ENCODE measurements around the gene SPHK2. TPM values are rescaled to one million over a fixed set of nuclear protein-coding genes. Genes with fewer than 3 reads are reported as not detected.
"Not testable (repeated sequence)": the region's sequence is repeated elsewhere in the genome, so short reads cannot be mapped to it uniquely, and the experiment has no call there.

SPHK2 gene
- total RNA-seq, 1 donor from 2014 or later: 146 TPM

DNA sequence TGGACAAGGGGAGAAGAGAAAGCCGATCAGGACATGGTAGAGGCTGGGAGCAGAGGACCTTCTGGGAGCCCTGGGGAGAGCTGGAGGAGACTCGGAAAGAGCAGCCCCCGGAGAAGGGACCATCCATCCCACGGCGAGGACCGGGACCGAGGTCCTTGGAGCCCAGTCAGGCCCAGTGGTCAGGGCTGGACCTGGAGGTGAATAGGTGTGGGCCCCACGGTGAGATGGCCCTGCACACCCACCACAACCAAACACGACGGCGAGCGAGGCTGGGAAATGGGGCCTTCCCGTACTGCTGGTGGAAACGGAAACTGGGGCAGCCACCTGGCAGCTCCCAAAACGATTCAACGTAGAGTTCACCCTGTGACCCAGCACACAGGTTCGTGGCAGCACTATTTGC is 57.2 kb downstream of the SPHK2 start:
- H3K36me3 Mint-ChIP-seq (ENCODE audit: unreplicated experiment): no peaks in the 10 kb centered on the region

DNA sequence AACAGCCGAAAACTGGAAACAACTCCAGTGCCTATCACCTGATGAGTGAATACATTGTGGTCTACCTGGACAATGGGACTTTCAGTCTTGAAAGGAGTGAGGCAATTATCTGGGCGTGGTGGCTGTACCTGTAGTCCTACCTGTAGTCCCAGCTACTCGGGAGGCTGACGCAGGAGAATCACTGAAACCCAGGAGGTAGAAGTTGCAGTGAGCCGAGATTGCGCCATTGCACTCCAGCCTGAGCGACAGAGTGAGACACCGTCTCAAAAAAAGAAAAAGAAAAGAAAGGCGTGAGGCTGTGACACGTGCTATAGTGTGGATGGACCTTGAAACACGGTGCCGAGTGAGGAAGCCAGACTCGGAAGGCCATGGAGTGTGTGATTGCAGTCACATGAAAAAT is 57.6 kb downstream of the SPHK2 start:
- DNase-seq: no peak
- Mint-ChIP-seq H3K9me3 (ENCODE audit: unreplicated experiment) (no peaks in the 10 kb centered on the region), H3K4me3 (ENCODE audit: unreplicated experiment) (no peak overlapping the region), H3K4me1 (ENCODE audit: low read depth, unreplicated experiment) (peaks cover 4% of the 10 kb centered on the region), H3K36me3 (ENCODE audit: unreplicated experiment) (no peaks in the 10 kb centered on the region), H3K27me3 (ENCODE audit: unreplicated experiment) (peaks cover 1% of the 10 kb centered on the region), H3K27ac (ENCODE audit: unreplicated experiment) (no peak overlapping the region)
- TF ChIP-seq, protein P1, sequence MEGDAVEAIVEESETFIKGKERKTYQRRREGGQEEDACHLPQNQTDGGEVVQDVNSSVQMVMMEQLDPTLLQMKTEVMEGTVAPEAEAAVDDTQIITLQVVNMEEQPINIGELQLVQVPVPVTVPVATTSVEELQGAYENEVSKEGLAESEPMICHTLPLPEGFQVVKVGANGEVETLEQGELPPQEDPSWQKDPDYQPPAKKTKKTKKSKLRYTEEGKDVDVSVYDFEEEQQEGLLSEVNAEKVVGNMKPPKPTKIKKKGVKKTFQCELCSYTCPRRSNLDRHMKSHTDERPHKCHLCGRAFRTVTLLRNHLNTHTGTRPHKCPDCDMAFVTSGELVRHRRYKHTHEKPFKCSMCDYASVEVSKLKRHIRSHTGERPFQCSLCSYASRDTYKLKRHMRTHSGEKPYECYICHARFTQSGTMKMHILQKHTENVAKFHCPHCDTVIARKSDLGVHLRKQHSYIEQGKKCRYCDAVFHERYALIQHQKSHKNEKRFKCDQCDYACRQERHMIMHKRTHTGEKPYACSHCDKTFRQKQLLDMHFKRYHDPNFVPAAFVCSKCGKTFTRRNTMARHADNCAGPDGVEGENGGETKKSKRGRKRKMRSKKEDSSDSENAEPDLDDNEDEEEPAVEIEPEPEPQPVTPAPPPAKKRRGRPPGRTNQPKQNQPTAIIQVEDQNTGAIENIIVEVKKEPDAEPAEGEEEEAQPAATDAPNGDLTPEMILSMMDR (IDR thresholded peaks at IDR 0.05; ENCODE audit: partially characterized antibody, unreplicated experiment): no peak

More for the DNA sequence above, 57.2 kb downstream of the SPHK2 start:
- no peak overlapping the region for H3K4me3 Mint-ChIP-seq (ENCODE audit: unreplicated experiment)
- H3K27me3 Mint-ChIP-seq (ENCODE audit: unreplicated experiment): peaks cover 1% of the 10 kb centered on the region
- H3K9me3 Mint-ChIP-seq (ENCODE audit: unreplicated experiment): no peaks in the 10 kb centered on the region
- peaks cover 4% of the 10 kb centered on the region for H3K4me1 Mint-ChIP-seq (ENCODE audit: low read depth, unreplicated experiment)
- H3K27ac Mint-ChIP-seq (ENCODE audit: unreplicated experiment): no peak overlapping the region
- no peak for DNase-seq
- TF ChIP-seq, protein P1 (IDR thresholded peaks at IDR 0.05; ENCODE audit: partially characterized antibody, unreplicated experiment): no peak

DNA sequence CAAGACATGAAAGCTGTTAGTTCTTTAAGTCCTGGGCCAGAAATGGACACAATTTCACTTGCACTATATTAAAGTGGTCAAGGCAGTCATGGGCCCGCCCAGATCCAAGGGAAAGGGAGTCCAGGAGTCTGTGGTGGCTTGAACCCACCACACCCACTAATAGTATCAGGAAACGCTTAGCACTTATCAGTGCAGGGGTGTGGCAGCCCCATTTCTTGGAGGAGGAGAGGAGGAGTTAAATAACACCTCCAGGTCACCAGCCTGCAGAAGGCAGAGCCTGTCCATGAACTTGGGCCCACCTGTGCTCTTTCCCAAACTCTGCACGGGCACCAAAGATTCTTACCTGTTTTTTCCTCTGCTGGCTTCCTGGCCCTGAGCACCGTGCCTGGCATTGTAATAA is 58.9 kb downstream of the SPHK2 start:
- Mint-ChIP-seq H3K4me1 (ENCODE audit: low read depth, unreplicated experiment) (peaks cover 4% of the 10 kb centered on the region), H3K4me3 (ENCODE audit: unreplicated experiment) (no peak overlapping the region), H3K27ac (ENCODE audit: unreplicated experiment) (no peak overlapping the region), H3K36me3 (ENCODE audit: unreplicated experiment) (no peaks in the 10 kb centered on the region), H3K27me3 (ENCODE audit: unreplicated experiment) (peaks cover 1% of the 10 kb centered on the region), H3K9me3 (ENCODE audit: unreplicated experiment) (no peaks in the 10 kb centered on the region)
- TF ChIP-seq, protein P1 (IDR thresholded peaks at IDR 0.05; ENCODE audit: partially characterized antibody, unreplicated experiment): no peak
- DNase-seq: no peak

DNA sequence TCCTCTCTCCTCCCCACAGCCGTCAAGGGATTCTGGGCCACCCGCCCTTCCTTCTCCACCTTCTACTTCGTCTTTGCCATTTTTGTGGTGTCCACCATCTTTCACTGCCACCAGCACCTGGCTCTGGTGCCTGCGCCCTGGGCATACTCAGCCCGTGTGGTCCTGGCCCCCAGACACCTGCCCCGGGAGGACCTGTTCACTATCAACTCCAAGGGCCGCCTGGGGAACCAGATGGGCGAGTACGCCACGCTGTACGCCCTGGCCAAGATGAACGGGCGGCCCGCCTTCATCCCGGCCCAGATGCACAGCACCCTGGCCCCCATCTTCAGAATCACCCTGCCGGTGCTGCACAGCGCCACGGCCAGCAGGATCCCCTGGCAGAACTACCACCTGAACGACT is 60.7 kb downstream of the SPHK2 start:
- DNase-seq; H3K27ac Mint-ChIP-seq (ENCODE audit: unreplicated experiment); H3K4me3 Mint-ChIP-seq (ENCODE audit: unreplicated experiment): not testable (repeated sequence)

More for the DNA sequence above, 60.7 kb downstream of the SPHK2 start:
- not testable (repeated sequence) for H3K4me1 Mint-ChIP-seq (ENCODE audit: low read depth, unreplicated experiment); H3K27me3 Mint-ChIP-seq (ENCODE audit: unreplicated experiment); H3K9me3 Mint-ChIP-seq (ENCODE audit: unreplicated experiment); H3K36me3 Mint-ChIP-seq (ENCODE audit: unreplicated experiment)

Other genes starting within 250 kb of the SPHK2 start
- 213 TPM for gene KDELR1, start 228.0 kb upstream of the SPHK2 start, total RNA-seq (ENCODE audit: unreplicated experiment)
- gene GRIN2D, start 225.8 kb upstream of the SPHK2 start, total RNA-seq (ENCODE audit: unreplicated experiment): 21.7 TPM
- gene GRWD1, start 173.5 kb upstream of the SPHK2 start, total RNA-seq (ENCODE audit: unreplicated experiment): 25.0 TPM
- gene KCNJ14, start 163.9 kb upstream of the SPHK2 start, total RNA-seq (ENCODE audit: unreplicated experiment): 1.0 TPM
- 233 TPM for gene CYTH2, start 150.1 kb upstream of the SPHK2 start, total RNA-seq (ENCODE audit: unreplicated experiment)
- gene LMTK3, start 107.7 kb upstream of the SPHK2 start, total RNA-seq (ENCODE audit: unreplicated experiment): 36.3 TPM
- not detected for gene SULT2B1, start 67.3 kb upstream of the SPHK2 start, total RNA-seq (ENCODE audit: unreplicated experiment)
- gene SPACA4, start 12.8 kb upstream of the SPHK2 start, total RNA-seq (ENCODE audit: unreplicated experiment): not detected
- gene FAM83E, start 4.4 kb upstream of the SPHK2 start, total RNA-seq (ENCODE audit: unreplicated experiment): 1.5 TPM
- 1,011 TPM for gene RPL18, start 328 bp upstream of the SPHK2 start, total RNA-seq (ENCODE audit: unreplicated experiment)
- 2.9 TPM for gene DBP, start 17.9 kb downstream of the SPHK2 start, total RNA-seq (ENCODE audit: unreplicated experiment)
- gene CA11, start 26.7 kb downstream of the SPHK2 start, total RNA-seq (ENCODE audit: unreplicated experiment): 7.8 TPM
- gene NTN5, start 53.5 kb downstream of the SPHK2 start, total RNA-seq (ENCODE audit: unreplicated experiment): 1.8 TPM
- 0.22 TPM for gene FUT2, start 76.5 kb downstream of the SPHK2 start, total RNA-seq (ENCODE audit: unreplicated experiment)
- 2.7 TPM for gene MAMSTR, start 100.2 kb downstream of the SPHK2 start, total RNA-seq (ENCODE audit: unreplicated experiment)
- 6.2 TPM for gene RASIP1, start 121.1 kb downstream of the SPHK2 start, total RNA-seq (ENCODE audit: unreplicated experiment)
- gene IZUMO1, start 127.4 kb downstream of the SPHK2 start, total RNA-seq (ENCODE audit: unreplicated experiment): not detected
- gene FUT1, start 133.1 kb downstream of the SPHK2 start, total RNA-seq (ENCODE audit: unreplicated experiment): 4.4 TPM
- not detected for gene FGF21, start 136.0 kb downstream of the SPHK2 start, total RNA-seq (ENCODE audit: unreplicated experiment)
- gene BCAT2, start 191.5 kb downstream of the SPHK2 start, total RNA-seq (ENCODE audit: unreplicated experiment): 22.3 TPM
- gene HSD17B14, start 217.0 kb downstream of the SPHK2 start, total RNA-seq (ENCODE audit: unreplicated experiment): 1.0 TPM
- gene PLEKHA4, start 249.1 kb downstream of the SPHK2 start, total RNA-seq (ENCODE audit: unreplicated experiment): 9.4 TPM